PC-3 (cell line): Measurements from ENCODE around the gene TIMM9. TPM values are rescaled to one million over a fixed set of nuclear protein-coding genes. Genes with fewer than 3 reads are reported as not detected.
"Not testable (repeated sequence)": the region's sequence is repeated elsewhere in the genome, so short reads cannot be mapped to it uniquely, and the experiment has no call there.

Experiments used
- ATAC-seq: fragments of 200-7000 bp; cut with Tn5 transposase; 2 replicates; pipeline ENCODE4 v1.9.1; 2020; ENCODE audit warnings: mild to moderate bottlenecking, moderate library complexity
- BruUV-seq: library from RNA; stranded (reverse); fragments of 400-500 nt; replicated peaks from 2 replicates; lab custom pipeline; 2021; lab: Mats Ljungman, UMichigan
- CTCF ChIA-PET: fragments of 300-600 bp; sonication (Branson Sonifier 250); formaldehyde crosslinking; loops from one replicate; lab custom pipeline; 2022; ENCODE audit warnings: antibody characterized with exemption; lab: Charles Lee
- POLR2A ChIA-PET: fragments of 300-600 bp; sonication (Branson Sonifier 250); formaldehyde crosslinking; loops from one replicate; lab custom pipeline; 2022; ENCODE audit warnings: antibody characterized with exemption; ENCODE audit not compliant: unreplicated experiment; lab: Charles Lee
- DNase-seq: peaks from one replicate; pipeline ENCODE4 v3.0.0-alpha.2; 2015
- H2AFZ ChIP-seq: fragments of 300-600 bp; sonication (generic); 2 replicates; pipeline ENCODE4 v1.6.0; 2016; ENCODE audit warnings: antibody characterized with exemption, low read length
- H3F3A ChIP-seq: fragments of 300-600 bp; sonication (generic); one replicate; pipeline ENCODE4 v1.6.0; 2017; ENCODE audit warnings: antibody characterized with exemption, low read length, control low read depth, mild to moderate bottlenecking; ENCODE audit not compliant: unreplicated experiment
- H3K27ac ChIP-seq: fragments of 300-600 bp; sonication (generic); 2 replicates; pipeline ENCODE4 v1.5.1; 2016; ENCODE audit warnings: mild to moderate bottlenecking, low read length
- H3K27me3 ChIP-seq: fragments of 300-600 bp; sonication (generic); 2 replicates; pipeline ENCODE4 v1.6.1; 2016; ENCODE audit warnings: low read length, mixed read lengths
- H3K36me3 ChIP-seq: fragments of 300-600 bp; sonication (generic); 2 replicates; pipeline ENCODE4 v1.6.1; 2016; ENCODE audit warnings: low read depth, mixed run types, low read length, mixed read lengths
- H3K4me1 ChIP-seq: fragments of 300-600 bp; sonication (generic); 2 replicates; pipeline ENCODE4 v1.5.1; 2016; ENCODE audit warnings: low read length; ENCODE audit not compliant: insufficient read depth
- H3K4me2 ChIP-seq: fragments of 300-600 bp; sonication (generic); 2 replicates; pipeline ENCODE4 v1.6.0; 2016; ENCODE audit warnings: low read length
- H3K4me3 ChIP-seq: fragments of 300-600 bp; sonication (generic); 2 replicates; pipeline ENCODE4 v1.5.1; 2016; ENCODE audit warnings: mild to moderate bottlenecking, low read length, mixed read lengths
- H3K79me2 ChIP-seq: fragments of 300-600 bp; sonication (generic); 2 replicates; pipeline ENCODE4 v1.6.1; 2017; ENCODE audit warnings: low read length, mixed read lengths
- H3K9ac ChIP-seq: fragments of 300-600 bp; sonication (generic); 2 replicates; pipeline ENCODE4 v1.6.0; 2016; ENCODE audit warnings: mild to moderate bottlenecking, low read length
- H3K9me2 ChIP-seq: fragments of 300-600 bp; sonication (generic); replicated peaks from 2 replicates; pipeline ENCODE4 v1.6.1; 2016; ENCODE audit warnings: mixed run types, low read length, mixed read lengths
- H3K9me3 ChIP-seq: fragments of 300-600 bp; sonication (generic); 2 replicates; pipeline ENCODE4 v1.6.1; 2016; ENCODE audit warnings: low read length, mixed read lengths
- H4K20me1 ChIP-seq: fragments of 300-600 bp; sonication (generic); 2 replicates; pipeline ENCODE4 v1.6.1; 2016; ENCODE audit warnings: low read length, mixed read lengths
- CTCF ChIP-seq: fragments of 300-600 bp; sonication (generic); conservative IDR thresholded peaks from 2 replicates; pipeline ENCODE4 v1.5.1; 2017; ENCODE audit warnings: antibody characterized with exemption, low read depth, mild to moderate bottlenecking, low read length
- EZH2 ChIP-seq: fragments of 300-600 bp; sonication (generic); IDR thresholded peaks from one replicate; pipeline ENCODE4 v1.6.1; 2017; ENCODE audit warnings: antibody characterized with exemption, mild to moderate bottlenecking, low read length; ENCODE audit not compliant: unreplicated experiment
- EZH2phosphoT487 ChIP-seq: fragments of 300-600 bp; sonication (generic); IDR thresholded peaks from 2 replicates; pipeline ENCODE4 v1.6.1; 2018; ENCODE audit warnings: mild to moderate bottlenecking, antibody characterized with exemption, low read length, borderline replicate concordance
- intact Hi-C: fragments of 100-400 bp; cut with micrococcal nuclease; formaldehyde crosslinking; loops from 2 replicates; pipeline ENCODE4 v1.9.0; 2023
- total RNA-seq: library from RNA; depleted of rRNA; stranded (reverse); fragments of >200 nt; gene quantifications from 2 replicates; pipeline ENCODE4 v1.2.3, GENCODE V29; 2014; rRNA removed

The TIMM9 gene
- total RNA-seq, 1 experiment from 2014 or later: 155 TPM

GRCh38 chr14:58364316-58364715 lies 63.0 kb downstream of the TIMM9 start:
- intact Hi-C loops: no loop called here
- ATAC-seq: no peak
- CTCF ChIA-PET: no interaction called here

GRCh38 chr14:58362798-58363412 lies 64.4 kb downstream of the TIMM9 start:
- intact Hi-C loops: loop anchor here (1.0 kb wide), 1 partner anchor 255 kb away; no protein-coding TSS in a partner anchor
- DNase-seq (peak; percentile 85), ATAC-seq (peak; percentile 100)
- no peak overlapping the region for H3K27ac ChIP-seq
- H2AFZ ChIP-seq: no peak overlapping the region
- no peaks in the 10 kb centered on the region for H3K27me3 ChIP-seq
- no peak overlapping the region for H3K9ac ChIP-seq
- no peaks in the 10 kb centered on the region for H3F3A ChIP-seq
- no peaks in the 10 kb centered on the region for H3K79me2 ChIP-seq
- no peak overlapping the region for H3K4me3 ChIP-seq
- TF ChIP-seq EZH2phosphoT487 (no peak), CTCF (peak; percentile 87)
- H3K9me2 ChIP-seq: no peaks in the 10 kb centered on the region
- no peaks in the 10 kb centered on the region for H4K20me1 ChIP-seq
- CTCF ChIA-PET: no interaction called here
- BruUV-seq: no TSS peak
- POLR2A ChIA-PET: no interaction called here
- H3K36me3 ChIP-seq: peaks cover 53% of the 10 kb centered on the region; the same call in 1 of the 2 replicates
- no peaks in the 10 kb centered on the region for H3K4me1 ChIP-seq
- no peaks in the 10 kb centered on the region for H3K9me3 ChIP-seq
- no peak overlapping the region for H3K4me2 ChIP-seq

More at GRCh38 chr14:58364316-58364715, 63.0 kb downstream of the TIMM9 start:
- H2AFZ ChIP-seq: no peak overlapping the region
- H3K9ac ChIP-seq: no peak overlapping the region
- no peak overlapping the region for H3K27ac ChIP-seq
- H3K9me2 ChIP-seq: no peaks in the 10 kb centered on the region
- no peaks in the 10 kb centered on the region for H3K79me2 ChIP-seq
- no peaks in the 10 kb centered on the region for H3K27me3 ChIP-seq
- H3K4me3 ChIP-seq: no peak overlapping the region
- no peak for DNase-seq
- TF ChIP-seq EZH2phosphoT487: no peak
- no peak for TF ChIP-seq CTCF
- TF ChIP-seq EZH2: no peak
- peaks cover 60% of the 10 kb centered on the region; the same call in 1 of the 2 replicates for H3K36me3 ChIP-seq
- no peaks in the 10 kb centered on the region for H3K4me1 ChIP-seq
- no peak overlapping the region for H3K4me2 ChIP-seq
- H4K20me1 ChIP-seq: no peaks in the 10 kb centered on the region
- no peaks in the 10 kb centered on the region for H3K9me3 ChIP-seq
- no peaks in the 10 kb centered on the region for H3F3A ChIP-seq
- no TSS peak for BruUV-seq
- POLR2A ChIA-PET: no interaction called here

GRCh38 chr14:58362272-58362671 lies 65.1 kb downstream of the TIMM9 start:
- H3K27me3 ChIP-seq, POLR2A ChIA-PET, H3K9me3 ChIP-seq, H3K27ac ChIP-seq, H3K4me3 ChIP-seq, H3K9ac ChIP-seq, BruUV-seq, H3K79me2 ChIP-seq, H4K20me1 ChIP-seq, H2AFZ ChIP-seq, H3K9me2 ChIP-seq, H3F3A ChIP-seq, H3K4me1 ChIP-seq, DNase-seq, H3K4me2 ChIP-seq: not testable (repeated sequence)
- peaks cover 48% of the 10 kb centered on the region; the same call in 1 of the 2 replicates for H3K36me3 ChIP-seq
- 0 out of 2 replicates have a peak, but pooled peaks have one; percentile 15 for ATAC-seq
- CTCF ChIA-PET: interaction anchor here (0.6 kb wide), 1 partner anchor 81 kb away, joined by 8 read pairs; no protein-coding TSS in a partner anchor
- intact Hi-C loops: loop anchor here (1.0 kb wide), 1 partner anchor 254 kb away; no protein-coding TSS in a partner anchor

Other genes with a start within 250 kb of the TIMM9 start
- gene ACTR10, start 227.4 kb downstream of the TIMM9 start, total RNA-seq: 118 and 126 TPM in 2 replicates
- gene PSMA3, start 182.7 kb downstream of the TIMM9 start, total RNA-seq: 669 and 700 TPM in 2 replicates
- gene ARID4A, start 129.0 kb downstream of the TIMM9 start, total RNA-seq: 7.3 and 11.3 TPM in 2 replicates
- gene TOMM20L, start 31.6 kb downstream of the TIMM9 start, total RNA-seq: not detected in 2 replicates
- gene KIAA0586, start 188 bp upstream of the TIMM9 start, total RNA-seq: 50.3 and 50.8 TPM in 2 replicates
- gene DACT1, start 210.4 kb upstream of the TIMM9 start, total RNA-seq: 0.40 and 1.8 TPM in 2 replicates